C4-2B (cell line): ENCODE measurements around the gene API5.

ENCODE experiments used
- H3K27ac ChIP-seq: fragments of 450-650 bp; 2 replicates; pipeline ENCODE4 v1.5.1; 2017
- ZFX ChIP-seq: fragments of 450-650 bp; IDR thresholded peaks from 2 replicates; pipeline ENCODE4 v1.6.1; 2017
- TF ChIP-seq, protein P1 (sequence below): fragments of 450-650 bp; conservative IDR thresholded peaks from 2 replicates; pipeline ENCODE4 v1.5.1; 2017; ENCODE audit warnings: mild to moderate bottlenecking

The API5 gene

GRCh38 chr11:43311791-43312607 lies at the start of gene API5:
Gene API5 (plus strand): TSS chr11:43311996. CDS start chr11:43312128, 132 bp downstream.
- peak within 1 kb of the TSS; percentile 76 for H3K27ac ChIP-seq
- TF ChIP-seq ZFX, result peak; percentile 98
- TF ChIP-seq, protein P1, sequence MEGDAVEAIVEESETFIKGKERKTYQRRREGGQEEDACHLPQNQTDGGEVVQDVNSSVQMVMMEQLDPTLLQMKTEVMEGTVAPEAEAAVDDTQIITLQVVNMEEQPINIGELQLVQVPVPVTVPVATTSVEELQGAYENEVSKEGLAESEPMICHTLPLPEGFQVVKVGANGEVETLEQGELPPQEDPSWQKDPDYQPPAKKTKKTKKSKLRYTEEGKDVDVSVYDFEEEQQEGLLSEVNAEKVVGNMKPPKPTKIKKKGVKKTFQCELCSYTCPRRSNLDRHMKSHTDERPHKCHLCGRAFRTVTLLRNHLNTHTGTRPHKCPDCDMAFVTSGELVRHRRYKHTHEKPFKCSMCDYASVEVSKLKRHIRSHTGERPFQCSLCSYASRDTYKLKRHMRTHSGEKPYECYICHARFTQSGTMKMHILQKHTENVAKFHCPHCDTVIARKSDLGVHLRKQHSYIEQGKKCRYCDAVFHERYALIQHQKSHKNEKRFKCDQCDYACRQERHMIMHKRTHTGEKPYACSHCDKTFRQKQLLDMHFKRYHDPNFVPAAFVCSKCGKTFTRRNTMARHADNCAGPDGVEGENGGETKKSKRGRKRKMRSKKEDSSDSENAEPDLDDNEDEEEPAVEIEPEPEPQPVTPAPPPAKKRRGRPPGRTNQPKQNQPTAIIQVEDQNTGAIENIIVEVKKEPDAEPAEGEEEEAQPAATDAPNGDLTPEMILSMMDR, result peak; percentile 91

DNA sequence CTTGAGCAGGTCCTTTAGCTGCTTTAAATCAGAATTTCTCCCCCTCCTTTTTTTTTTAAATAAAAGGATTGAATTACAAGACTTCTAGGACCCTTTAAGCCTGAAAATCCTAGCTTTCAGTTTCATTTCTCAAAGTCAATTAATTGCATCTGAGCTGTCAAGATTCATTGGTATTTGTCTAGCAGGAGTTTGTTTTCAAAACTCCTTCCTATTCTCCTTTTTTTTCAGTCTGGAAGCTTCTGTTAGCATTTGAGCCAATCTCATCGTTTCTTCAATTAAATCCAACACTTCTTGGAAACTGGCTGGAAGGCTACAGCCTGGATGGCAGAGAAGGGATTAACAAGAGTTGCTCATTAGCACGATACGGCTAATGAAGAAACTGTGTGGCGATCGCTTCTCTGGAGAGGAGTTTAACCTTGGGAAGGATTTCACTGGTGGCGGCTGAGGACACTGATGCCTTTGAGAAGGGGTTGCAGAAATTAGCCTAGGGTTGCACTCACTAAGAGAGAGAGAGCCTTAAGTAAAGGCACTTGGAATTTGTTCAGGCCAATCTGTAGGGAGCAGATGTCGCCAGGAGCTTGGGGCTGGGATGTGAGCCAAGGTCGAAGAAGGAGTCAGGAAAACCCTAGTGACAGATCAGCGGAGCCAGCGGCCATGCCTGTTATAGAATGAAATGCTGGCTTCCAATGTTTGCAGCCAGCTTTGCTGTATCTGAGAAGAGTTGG lies 43.8 kb upstream of the API5 start:
- no peak overlapping the region for H3K27ac ChIP-seq

GRCh38 chr11:43268786-43269185 lies 43.0 kb upstream of the API5 start:
- no peak overlapping the region for H3K27ac ChIP-seq
- no peak for TF ChIP-seq ZFX
- TF ChIP-seq, protein P1, result 0 out of 2 replicates have a peak, but pooled peaks have one; percentile 18

More for the DNA sequence above, 43.8 kb upstream of the API5 start:
- no peak for TF ChIP-seq ZFX
- TF ChIP-seq, protein P1, result no peak

DNA sequence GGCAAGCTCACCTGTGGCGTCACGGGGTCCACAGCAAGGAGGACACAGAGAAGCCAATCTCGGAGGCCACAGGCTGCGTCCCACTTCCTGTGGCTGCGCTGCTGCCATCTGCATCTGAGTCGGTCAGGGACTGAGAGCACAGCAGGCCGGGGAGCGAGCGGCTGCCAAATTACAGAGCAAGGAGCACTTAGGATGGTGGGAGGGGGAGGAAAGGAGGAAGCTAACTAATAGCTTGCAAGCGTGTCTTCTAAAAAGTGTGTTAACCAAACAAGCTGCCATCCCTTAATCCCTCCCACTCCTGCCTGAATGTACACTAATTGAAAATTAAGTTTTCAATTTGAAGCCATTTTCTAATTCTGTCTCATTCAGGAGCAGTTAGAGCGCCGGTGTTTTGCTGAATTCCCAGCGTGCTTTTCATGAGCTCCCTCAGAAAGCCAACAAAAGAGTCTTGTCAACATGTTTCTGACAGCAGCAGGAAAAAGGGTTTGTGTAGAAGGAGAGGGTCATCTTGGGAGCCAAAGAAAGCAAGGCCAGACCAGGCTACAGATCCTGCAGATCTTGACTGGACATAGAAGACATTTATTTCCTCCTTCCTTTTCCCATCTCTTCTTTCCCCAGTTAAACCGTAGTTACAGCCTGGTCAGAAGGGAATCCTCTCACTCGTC lies 42.4 kb upstream of the API5 start:
- no peak overlapping the region for H3K27ac ChIP-seq
- TF ChIP-seq, protein P1, result no peak
- TF ChIP-seq ZFX, result no peak

DNA sequence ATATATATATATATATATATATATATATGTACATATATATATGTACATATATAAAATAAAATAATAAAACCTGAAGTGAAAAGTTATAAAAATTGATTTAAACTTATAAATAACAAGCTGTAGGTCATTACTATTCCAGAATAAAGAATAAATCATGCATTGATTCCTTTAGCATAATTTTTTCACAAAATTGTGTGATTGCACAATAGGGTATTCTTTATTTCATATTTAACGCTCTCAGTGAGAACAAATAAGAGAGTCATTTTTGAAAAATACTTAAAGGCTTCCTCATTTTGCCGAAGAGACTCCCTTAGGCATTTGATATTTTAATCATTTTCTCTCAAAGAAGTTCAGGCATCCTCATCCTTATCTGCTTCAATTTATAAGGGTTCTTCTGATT lies 41.3 kb upstream of the API5 start:
- TF ChIP-seq, protein P1, result no peak
- TF ChIP-seq ZFX, result no peak
- no peak overlapping the region for H3K27ac ChIP-seq

DNA sequence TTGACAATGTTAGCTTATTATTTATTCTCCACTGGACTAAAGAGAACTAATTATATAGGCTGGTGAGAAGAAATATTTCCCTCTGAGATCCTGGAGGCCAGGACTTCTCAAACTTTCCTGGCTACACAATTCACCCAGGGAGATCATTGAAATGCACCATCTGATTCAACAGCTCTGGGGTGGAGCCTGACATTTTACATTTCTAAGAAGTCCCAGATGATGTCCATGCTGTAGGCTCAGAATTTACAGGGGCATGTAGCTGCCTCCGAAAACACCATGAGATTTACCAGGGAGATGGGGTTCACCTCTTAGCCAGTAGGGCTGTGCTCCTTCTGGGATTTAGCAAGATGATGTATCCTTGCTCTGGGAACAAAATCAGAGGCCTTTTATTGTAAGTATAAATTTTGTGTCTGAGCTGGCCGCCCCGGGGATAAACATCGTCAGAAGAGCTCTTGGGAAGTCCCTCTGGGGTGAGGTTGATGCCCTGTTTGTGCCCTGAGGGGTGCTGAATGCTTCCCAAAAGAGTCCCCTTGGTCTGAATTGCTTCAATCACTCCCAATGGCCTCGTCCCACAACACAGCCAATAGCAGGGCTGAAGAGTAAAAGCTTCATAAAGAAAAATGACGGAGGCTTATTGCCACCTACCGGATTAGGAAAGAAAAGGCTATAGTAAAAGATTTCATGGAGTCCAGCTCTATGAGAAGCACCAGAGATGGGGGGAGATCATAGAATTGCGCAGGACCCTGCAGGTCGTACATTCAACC lies 33.4 kb upstream of the API5 start:
- no peak overlapping the region for H3K27ac ChIP-seq
- TF ChIP-seq ZFX, result no peak
- TF ChIP-seq, protein P1, result peak; percentile 23
